Prostate gland (tissue), 2 donors: ENCODE measurements around the gene TRIM60. TPM values are rescaled to one million over a fixed set of nuclear protein-coding genes. Genes with fewer than 3 reads are reported as not detected.

ENCODE experiments used
- DNase-seq: peaks from one replicate; pipeline ENCODE4 v3.0.0-alpha.2; 2019; ENCODE audit warnings: low spot score
- H3K27ac ChIP-seq, 2 donors: fragments of 200-600 bp; sonication (generic); 2 replicates each; pipeline ENCODE4 v1.5.1; 2017 to 2019
- H3K27me3 ChIP-seq: fragments of 200-600 bp; sonication (generic); replicated peaks from 2 replicates; pipeline ENCODE4 v1.5.1; 2019; ENCODE audit not compliant: insufficient read depth
- H3K36me3 ChIP-seq, 2 donors: fragments of 200-600 bp; sonication (generic); 1 replicate in 1 of 2; 2 replicates in 1 of 2; pipeline versions ENCODE4 v1.5.1 to v1.8.1; 2017 to 2019
- H3K4me1 ChIP-seq: fragments of 200-600 bp; sonication (generic); replicated peaks from 2 replicates; pipeline ENCODE4 v1.5.1; 2019
- H3K4me3 ChIP-seq, 2 donors: fragments of 200-600 bp; sonication (generic); 2 replicates each; pipeline ENCODE4 v1.5.1; 2017 to 2019
- H3K9me3 ChIP-seq: fragments of 200-600 bp; sonication (generic); 2 replicates; pipeline ENCODE4 v1.5.1; 2017
- POLR2A ChIP-seq: fragments of 450-650 bp; IDR thresholded peaks from one replicate; pipeline ENCODE4 v1.6.1; 2016; ENCODE audit warnings: antibody characterized with exemption, mild to moderate bottlenecking
- POLR2AphosphoS5 ChIP-seq: sonication (generic); formaldehyde crosslinking; IDR thresholded peaks from one replicate; pipeline ENCODE4 v1.6.1; 2017; ENCODE audit warnings: antibody characterized with exemption
- WGBS: methylation state at CpG from one replicate; pipeline ENCODE4 v1.1.5; 2018; 5-methylcytosine and 5-hydroxymethylcytosine counted together
- intact Hi-C: fragments of 100-400 bp; cut with DNase I; formaldehyde crosslinking; loops from one replicate; pipeline ENCODE4 v1.14.2; 2022
- total RNA-seq, 2 donors: library from RNA; depleted of rRNA; stranded (reverse); fragments of >200 nt; gene quantifications; one replicate each; pipeline ENCODE4 v1.1.0, GENCODE V29; 2016
- TF ChIP-seq, protein P1 (sequence below), 4 experiments: fragments of 200-600 bp in 2 of 4; fragments of 450-650 bp in 2 of 4; sonication (generic) in 2 of 4; IDR thresholded peaks; 1 replicate in 3 of 4; 2 replicates in 1 of 4; pipeline ENCODE4 v1.5.1; 2016 to 2019; ENCODE audit warnings: antibody characterized with exemption in 4 of 4, mild to moderate bottlenecking in 2 of 4, moderate library complexity in 2 of 4

TRIM60 gene
- total RNA-seq, 2 donors from 2014 or later = not detected

DNA sequence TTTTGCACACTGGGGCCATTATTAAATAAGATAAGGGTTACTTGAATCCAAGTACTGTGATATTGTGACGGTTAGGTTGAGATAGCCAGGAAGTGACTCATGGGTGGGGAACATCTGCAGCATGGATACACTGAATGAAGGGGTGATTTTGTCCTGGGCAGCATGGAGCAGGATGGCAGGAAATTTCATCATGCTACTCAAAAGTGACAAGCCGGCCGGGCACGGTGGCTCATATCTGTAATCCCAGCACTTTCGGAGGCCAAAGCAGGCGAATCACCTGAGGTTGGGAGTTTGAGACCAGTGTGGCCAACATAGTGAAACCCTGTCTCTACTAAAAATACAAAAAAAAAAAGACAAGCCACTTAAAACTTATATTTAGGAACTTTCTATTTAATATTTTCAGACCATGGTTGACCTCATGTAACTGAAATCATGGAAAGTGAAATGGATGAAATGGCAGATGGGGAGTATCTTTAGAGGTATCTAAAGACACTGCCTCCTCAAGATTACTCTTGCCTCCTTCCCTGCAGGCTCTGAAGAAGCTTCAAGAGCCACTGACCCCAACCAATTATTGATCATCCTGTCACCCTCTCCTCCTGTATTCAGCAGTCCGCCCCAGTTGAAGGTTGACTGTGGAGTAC is 3.9 kb upstream of the TRIM60 start:
- no peak overlapping the region for H3K4me3 ChIP-seq
- no peaks in the 10 kb centered on the region for H3K4me1 ChIP-seq
- no peaks in the 10 kb centered on the region for H3K9me3 ChIP-seq
- intact Hi-C loops = no loop called here
- no peaks in the 10 kb centered on the region for H3K27me3 ChIP-seq
- TF ChIP-seq, protein P1, sequence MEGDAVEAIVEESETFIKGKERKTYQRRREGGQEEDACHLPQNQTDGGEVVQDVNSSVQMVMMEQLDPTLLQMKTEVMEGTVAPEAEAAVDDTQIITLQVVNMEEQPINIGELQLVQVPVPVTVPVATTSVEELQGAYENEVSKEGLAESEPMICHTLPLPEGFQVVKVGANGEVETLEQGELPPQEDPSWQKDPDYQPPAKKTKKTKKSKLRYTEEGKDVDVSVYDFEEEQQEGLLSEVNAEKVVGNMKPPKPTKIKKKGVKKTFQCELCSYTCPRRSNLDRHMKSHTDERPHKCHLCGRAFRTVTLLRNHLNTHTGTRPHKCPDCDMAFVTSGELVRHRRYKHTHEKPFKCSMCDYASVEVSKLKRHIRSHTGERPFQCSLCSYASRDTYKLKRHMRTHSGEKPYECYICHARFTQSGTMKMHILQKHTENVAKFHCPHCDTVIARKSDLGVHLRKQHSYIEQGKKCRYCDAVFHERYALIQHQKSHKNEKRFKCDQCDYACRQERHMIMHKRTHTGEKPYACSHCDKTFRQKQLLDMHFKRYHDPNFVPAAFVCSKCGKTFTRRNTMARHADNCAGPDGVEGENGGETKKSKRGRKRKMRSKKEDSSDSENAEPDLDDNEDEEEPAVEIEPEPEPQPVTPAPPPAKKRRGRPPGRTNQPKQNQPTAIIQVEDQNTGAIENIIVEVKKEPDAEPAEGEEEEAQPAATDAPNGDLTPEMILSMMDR (IDR thresholded peaks at IDR 0.05) = no peak
- TF ChIP-seq POLR2A = no peak
- TF ChIP-seq POLR2AphosphoS5 = no peak
- no peak overlapping the region for H3K27ac ChIP-seq
- DNase-seq = no peak
- no peaks in the 10 kb centered on the region for H3K36me3 ChIP-seq
- WGBS = 92% methylated on average over 7 of the region's 7 CpGs

DNA sequence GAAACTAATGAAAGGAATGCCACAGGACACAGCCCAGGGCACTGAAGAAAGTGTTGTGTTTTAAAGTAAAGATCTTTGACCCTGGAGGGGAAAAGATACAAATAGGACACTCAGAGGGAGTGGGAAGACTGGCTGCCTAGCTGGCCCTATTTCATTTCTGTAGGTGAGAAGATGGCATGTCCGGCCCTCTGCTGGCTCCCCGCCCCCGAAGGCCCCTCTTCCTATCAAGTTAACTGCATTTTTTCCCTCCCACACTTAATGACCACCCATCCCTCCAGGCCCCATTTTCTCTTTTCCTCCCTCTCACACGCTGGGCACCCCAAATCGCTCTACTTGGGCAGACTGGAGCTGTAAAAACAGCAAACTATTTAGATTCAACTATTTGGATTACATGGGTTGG is 16.4 kb downstream of the TRIM60 start:
- Histone ChIP-seq H3K27ac (no peak overlapping the region), H3K4me3 (no peak overlapping the region), H3K36me3 (no peaks in the 10 kb centered on the region), H3K27me3 (no peaks in the 10 kb centered on the region), H3K9me3 (no peaks in the 10 kb centered on the region), H3K4me1 (no peaks in the 10 kb centered on the region)
- TF ChIP-seq, protein P1 (IDR thresholded peaks at IDR 0.05) = no peak
- TF ChIP-seq POLR2A (no peak), POLR2AphosphoS5 (no peak)
- intact Hi-C loops = no loop called here
- 63% methylated on average over 5 of the region's 5 CpGs for WGBS
- DNase-seq = no peak

DNA sequence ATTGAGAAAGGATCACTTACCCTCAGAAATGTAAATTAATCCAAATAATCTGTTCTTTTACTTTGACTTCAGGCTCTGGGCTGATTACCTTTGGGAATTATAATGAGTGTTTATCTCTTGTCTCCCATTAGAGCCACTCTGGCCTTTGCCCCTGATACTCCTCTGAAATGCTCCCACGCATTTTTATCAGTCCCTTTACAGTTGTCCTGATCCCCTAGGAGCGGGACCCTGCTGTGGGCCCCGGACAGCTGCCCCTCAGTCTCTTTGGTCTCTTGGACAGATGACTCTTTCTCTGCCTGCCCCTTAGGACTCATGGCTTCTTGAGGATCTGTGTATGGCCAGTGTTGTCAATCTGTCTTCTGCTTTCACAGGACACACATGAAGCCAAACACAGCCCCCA is 20.8 kb downstream of the TRIM60 start:
- H3K9me3 ChIP-seq = no peaks in the 10 kb centered on the region
- H3K4me3 ChIP-seq = no peak overlapping the region
- no peaks in the 10 kb centered on the region for H3K4me1 ChIP-seq
- WGBS = 72% methylated on average over 3 of the region's 3 CpGs
- intact Hi-C loops = no loop called here
- no peak overlapping the region for H3K27ac ChIP-seq
- TF ChIP-seq POLR2A = no peak
- TF ChIP-seq, protein P1 (IDR thresholded peaks at IDR 0.05) = no peak
- H3K27me3 ChIP-seq = no peaks in the 10 kb centered on the region
- DNase-seq = no peak
- H3K36me3 ChIP-seq = no peaks in the 10 kb centered on the region

DNA sequence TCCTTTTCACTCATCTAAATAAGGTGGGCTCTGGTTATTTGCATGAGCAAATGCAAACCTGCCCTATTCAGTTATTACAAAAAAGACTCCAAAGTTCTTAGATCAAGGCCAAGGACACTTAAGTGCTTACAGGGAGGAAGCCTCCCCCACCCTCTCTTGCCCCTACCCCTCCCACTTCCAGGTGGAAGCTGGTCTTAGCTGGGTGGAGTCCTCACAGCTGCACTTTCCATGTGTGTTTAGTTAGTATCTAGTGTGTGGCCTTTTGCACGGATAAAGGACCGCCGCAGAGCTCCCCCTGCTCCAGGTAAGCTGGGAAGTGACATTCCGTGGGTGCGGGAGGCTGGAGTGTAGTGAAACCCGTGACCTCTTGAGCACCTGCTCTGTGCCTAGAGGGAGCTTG is 21.8 kb downstream of the TRIM60 start, which contains the start of gene TRIM75:
Gene TRIM75, plus strand, starts transcription at position 222 of the 400 bp plus-strand sequence. CDS start 5,282 bp downstream, outside the sequence.
- WGBS = 85% methylated on average over 6 of the region's 6 CpGs
- H3K36me3 ChIP-seq = no peaks in the 10 kb centered on the region
- H3K9me3 ChIP-seq = no peaks in the 10 kb centered on the region
- no peak for DNase-seq
- H3K4me1 ChIP-seq = no peaks in the 10 kb centered on the region
- intact Hi-C loops = no loop called here
- H3K27ac ChIP-seq = no peak within 1 kb of the TSS
- TF ChIP-seq POLR2AphosphoS5 (no peak), POLR2A (no peak)
- TF ChIP-seq, protein P1 (IDR thresholded peaks at IDR 0.05) = no peak
- no peaks in the 10 kb centered on the region for H3K27me3 ChIP-seq
- H3K4me3 ChIP-seq = no peak within 1 kb of the TSS

GRCh38 chr4:165055601-165056000 is 23.8 kb downstream of the TRIM60 start:
- Histone ChIP-seq H3K4me1 (no peaks in the 10 kb centered on the region), H3K27me3 (no peaks in the 10 kb centered on the region), H3K9me3 (no peaks in the 10 kb centered on the region), H3K27ac (no peak overlapping the region), H3K36me3 (no peaks in the 10 kb centered on the region), H3K4me3 (no peak overlapping the region)
- DNase-seq = no peak
- intact Hi-C loops = no loop called here
- TF ChIP-seq, protein P1 (IDR thresholded peaks at IDR 0.05) = no peak
- no peak for TF ChIP-seq POLR2A
- TF ChIP-seq POLR2AphosphoS5 = no peak
- 88% methylated on average over 9 of the region's 9 CpGs for WGBS
